GM19193 (cell line): ENCODE measurements around the gene PPEF2.

Experiments
- POLR2A ChIP-seq: IDR thresholded peaks from 4 replicates; pipeline ENCODE4 v1.6.1; 2011; ENCODE audit not compliant: insufficient read depth, insufficient read length; ENCODE audit errors: extremely low read depth

The PPEF2 gene

GRCh38 chr4:75908555-75908954 is 6.3 kb upstream of the PPEF2 start:
- TF ChIP-seq POLR2A, result no peak

DNA sequence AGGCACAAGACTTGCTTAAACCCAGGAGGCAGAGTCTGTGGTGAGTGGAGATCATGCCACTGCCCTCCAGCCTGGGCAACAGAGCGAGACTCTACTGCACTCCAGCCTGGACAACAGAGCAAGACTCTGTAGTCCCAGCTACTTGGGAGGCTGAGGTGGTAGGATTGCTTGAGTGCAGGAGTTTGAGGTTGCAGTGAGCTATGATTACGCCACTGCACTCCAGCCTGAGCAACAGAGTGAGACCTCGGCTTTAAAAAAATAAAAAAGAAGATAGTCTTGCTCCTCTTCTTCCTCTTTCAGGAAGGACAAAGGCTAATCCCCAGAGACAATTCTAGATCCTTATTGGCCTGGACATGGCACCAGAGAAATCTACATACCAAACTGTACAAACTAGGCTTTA is 5.7 kb upstream of the PPEF2 start:
- TF ChIP-seq POLR2A, result no peak

GRCh38 chr4:75904076-75904475 is 1.8 kb upstream of the PPEF2 start:
- TF ChIP-seq POLR2A, result no peak

- no peak for TF ChIP-seq POLR2A
Observed at GRCh38 chr4:75898536-75898935, 3.7 kb downstream of the PPEF2 start.

DNA sequence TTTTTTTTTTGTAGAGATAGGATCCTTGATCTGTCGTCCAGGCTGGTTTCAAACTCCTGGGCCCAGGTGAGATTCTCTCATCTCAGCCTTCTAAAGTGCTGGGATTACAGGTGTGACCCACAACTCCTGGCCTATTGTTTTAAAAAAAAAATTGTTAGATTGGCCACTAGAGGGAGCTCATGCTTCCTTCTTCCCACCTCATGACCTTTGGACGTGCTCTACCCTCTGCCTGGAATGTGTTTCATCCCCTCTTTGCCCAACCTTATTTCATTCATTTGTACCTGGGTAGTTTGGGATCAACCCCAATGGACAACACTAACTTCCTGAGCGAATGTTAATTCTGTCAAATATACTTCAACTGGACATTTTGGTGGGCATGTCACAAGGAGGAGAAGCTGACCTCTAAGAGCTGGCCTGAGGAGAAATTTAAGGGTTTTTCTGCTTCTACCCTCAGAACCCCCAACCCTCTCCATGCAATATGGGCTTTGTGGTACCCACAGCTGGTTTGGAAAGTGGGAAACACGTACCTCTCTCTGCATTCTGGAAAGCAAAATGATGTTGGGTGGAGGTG is 6.4 kb downstream of the PPEF2 start:
- no peak for TF ChIP-seq POLR2A

DNA sequence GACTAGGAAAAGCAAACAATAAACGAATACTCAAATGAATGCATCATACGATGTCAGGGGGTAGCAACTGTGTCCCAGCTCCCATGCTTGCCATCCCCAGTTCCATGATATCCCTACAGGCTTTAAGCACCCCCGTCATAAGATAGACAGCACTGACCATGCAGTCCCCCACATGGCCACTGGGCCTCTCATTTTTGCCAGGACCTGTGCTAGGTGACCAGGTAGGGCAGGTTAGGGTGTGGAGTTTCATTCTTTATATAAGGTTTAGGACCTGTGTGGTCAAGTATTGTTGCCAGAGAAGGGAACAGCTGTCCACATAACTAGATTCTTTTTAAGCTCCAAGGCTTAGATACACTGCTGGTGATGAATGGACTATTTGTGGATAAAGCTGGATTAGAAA is 9.7 kb downstream of the PPEF2 start:
- TF ChIP-seq POLR2A, result no peak

- TF ChIP-seq POLR2A, result no peak
Observed at GRCh38 chr4:75891611-75892010, 10.6 kb downstream of the PPEF2 start.

GRCh38 chr4:75889537-75890199 is 12.6 kb downstream of the PPEF2 start:
- TF ChIP-seq POLR2A, result no peak

DNA sequence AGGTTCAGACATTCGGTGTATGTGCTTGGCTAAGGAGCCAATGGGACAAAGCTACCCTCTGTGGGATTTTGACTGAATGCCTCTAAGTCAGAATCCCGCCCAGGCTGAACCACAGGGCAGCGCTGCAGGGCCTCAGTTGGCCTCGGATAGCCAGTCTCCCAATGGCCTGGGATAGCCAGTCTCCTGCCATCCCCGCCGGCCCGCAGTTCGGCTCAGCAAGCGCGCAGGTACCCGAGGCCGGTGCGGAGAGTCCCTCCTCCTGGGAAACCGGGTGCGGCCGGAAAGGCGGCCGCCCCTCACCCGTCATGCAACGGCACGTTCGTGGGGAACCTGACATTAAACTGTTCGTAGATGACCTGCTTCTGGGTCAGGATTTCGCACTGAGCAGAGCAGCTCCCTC is 16.1 kb downstream of the PPEF2 start:
- TF ChIP-seq POLR2A, result no peak

GRCh38 chr4:75881476-75881875 is 20.8 kb downstream of the PPEF2 start:
- no peak for TF ChIP-seq POLR2A

- TF ChIP-seq POLR2A, result no peak
Observed at GRCh38 chr4:75880278-75880677, 22.0 kb downstream of the PPEF2 start.

DNA sequence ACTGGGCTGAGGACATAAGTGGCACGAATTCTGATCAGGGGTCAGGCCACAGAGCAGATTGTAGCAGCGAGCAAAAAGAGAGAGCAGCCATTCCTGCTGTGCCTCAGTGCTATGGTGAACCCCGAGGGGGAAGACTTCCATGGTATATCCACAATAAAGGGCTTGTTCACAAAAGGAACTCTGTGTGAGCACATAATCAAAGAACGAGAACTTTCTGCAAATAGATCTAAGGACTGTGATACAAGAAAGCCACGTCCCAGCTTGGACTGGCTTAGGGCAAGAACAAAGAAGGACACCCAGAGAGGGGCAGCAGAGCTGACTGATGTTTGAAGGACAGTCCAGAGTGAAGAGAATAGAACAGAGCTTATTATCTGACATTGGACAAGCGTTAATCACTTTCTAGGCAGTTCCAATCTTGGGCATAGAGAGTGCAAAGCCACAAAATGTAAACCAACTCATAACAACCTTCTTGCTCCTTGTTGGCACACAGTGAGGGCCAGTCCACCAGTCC is 24.0 kb downstream of the PPEF2 start:
- TF ChIP-seq POLR2A, result no peak

- no peak for TF ChIP-seq POLR2A
Observed at GRCh38 chr4:75876218-75876617, 26.0 kb downstream of the PPEF2 start.

DNA sequence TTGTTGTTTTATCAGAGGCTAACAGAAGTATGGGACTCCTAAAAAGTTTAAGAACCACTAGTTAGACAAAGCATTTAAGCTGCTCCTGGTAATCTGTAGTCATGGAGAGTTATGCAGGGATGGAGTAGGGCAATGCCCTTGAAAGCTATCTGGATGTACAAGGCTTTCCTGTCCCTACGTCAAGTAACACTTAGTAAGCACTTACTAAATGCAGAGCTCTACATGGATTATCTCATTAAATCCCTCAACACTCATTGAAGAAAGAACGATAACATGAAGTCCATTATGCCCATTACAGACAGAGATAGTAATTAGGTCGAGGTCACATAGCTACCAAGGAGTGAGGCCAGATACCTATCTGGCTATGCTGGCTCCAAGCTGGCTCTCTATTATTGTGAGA is 33.2 kb downstream of the PPEF2 start:
- TF ChIP-seq POLR2A, result no peak

DNA sequence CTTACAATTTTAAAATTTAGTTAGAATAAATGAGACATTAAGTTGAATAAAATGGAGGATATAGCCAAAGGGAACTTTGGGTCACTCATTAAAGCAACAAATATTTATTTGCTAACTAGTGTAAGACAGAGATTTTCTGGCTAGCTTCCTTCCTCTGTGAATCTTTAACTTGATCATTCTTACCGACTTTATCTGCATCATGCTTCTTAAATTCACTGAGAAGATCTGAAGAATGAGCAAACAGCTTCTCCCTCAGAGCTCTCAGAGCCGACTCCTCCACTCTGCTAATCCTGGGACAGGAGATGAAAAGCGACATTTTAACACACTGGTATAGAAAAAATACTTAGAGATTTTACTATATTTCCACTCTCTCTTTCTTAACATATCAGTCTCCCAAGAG is 35.1 kb downstream of the PPEF2 start:
- no peak for TF ChIP-seq POLR2A

- no peak for TF ChIP-seq POLR2A
Observed at GRCh38 chr4:75860606-75861005, 41.6 kb downstream of the PPEF2 start.
